ENCODE data around the gene TIMM13.
"Not testable (repeated sequence)": the region's sequence is repeated elsewhere in the genome, so short reads cannot be mapped to it uniquely, and the experiment has no call there.

Gene TIMM13

GRCh38 chr19:2413159-2413558, 14.2 kb downstream of the TIMM13 start:
- no peak for DNase-seq

DNA sequence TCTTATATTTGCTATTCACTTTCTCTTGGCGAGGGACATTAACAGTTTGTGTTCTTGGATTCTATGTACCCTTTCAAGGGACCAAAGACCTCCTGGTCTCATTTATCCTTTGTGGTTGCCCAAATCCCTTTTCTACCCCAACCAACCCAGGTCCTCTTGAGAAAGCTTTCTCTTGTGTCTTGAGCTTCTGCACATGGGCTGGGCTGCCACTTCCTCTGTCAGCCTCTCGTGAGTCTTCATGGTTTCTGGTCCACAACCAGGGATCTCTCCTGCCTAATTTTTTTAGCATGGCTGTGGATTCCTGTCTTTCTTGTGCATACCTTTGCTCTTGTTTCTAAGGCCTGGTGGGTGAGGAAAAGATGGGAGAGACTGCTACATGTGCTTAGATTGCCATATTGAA, 14.9 kb downstream of the TIMM13 start:
- DNase-seq: no peak

GRCh38 chr19:2411709-2412108, 15.7 kb downstream of the TIMM13 start:
- DNase-seq: no peak

DNA sequence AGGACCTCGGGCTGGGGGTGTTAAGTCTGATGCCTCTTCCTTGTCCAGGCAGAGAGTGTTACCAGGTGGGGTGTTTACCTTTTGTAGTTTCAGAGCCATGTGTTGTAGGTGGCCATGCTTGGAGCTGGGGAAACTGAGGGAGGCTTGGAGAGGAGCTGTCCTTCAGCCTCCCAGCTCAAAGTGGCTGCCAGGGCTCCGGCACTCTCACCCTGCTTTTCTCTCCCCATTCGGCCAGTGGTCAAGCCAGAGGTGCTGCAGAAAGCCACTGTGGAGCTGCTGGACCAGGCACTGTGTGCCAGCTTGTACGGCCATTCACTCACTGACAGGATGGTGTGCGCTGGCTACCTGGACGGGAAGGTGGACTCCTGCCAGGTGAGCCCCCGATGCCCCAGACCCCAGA, 17.4 kb downstream of the TIMM13 start:
- DNase-seq: no peak

DNA sequence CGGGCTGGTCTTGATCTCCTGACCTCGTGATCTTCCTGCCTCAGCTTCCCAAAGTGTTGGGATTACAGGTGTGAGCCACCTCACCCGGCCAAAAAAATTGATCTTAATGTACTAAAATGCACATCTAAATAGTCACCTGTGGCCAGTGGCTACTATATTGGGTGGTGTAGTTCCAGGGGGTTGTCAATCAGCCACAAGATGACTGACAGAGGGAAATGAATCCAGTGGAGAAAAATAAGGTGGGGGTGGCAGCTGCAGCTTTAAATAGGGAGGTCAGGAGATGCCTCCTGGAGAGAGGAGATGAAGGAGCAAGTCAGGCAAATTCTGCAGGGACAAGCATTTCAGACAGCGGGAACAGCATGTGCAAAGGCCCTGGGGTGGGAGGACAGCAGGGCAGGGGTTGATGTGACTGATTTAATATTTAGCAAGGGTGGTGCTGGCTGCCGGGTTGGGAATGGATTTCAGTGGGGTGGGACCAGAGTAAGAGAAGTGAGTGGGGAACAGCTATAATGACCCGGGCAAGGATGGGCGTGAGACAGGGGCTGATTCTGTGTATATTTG, 18.0 kb downstream of the TIMM13 start:
- no peak for DNase-seq

DNA sequence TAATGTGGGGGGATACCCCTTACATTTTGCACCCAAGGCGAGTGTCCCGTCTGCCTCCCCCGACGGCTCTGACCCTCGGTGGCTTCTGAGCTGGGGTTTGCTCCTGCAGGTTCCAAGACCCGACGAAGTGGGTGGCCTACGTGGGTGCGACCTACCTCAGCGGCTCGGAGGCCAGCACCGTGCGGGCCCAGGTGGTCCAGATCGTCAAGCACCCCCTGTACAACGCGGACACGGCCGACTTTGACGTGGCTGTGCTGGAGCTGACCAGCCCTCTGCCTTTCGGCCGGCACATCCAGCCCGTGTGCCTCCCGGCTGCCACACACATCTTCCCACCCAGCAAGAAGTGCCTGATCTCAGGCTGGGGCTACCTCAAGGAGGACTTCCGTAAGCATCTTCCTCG, 19.1 kb downstream of the TIMM13 start:
- DNase-seq: no peak

DNA sequence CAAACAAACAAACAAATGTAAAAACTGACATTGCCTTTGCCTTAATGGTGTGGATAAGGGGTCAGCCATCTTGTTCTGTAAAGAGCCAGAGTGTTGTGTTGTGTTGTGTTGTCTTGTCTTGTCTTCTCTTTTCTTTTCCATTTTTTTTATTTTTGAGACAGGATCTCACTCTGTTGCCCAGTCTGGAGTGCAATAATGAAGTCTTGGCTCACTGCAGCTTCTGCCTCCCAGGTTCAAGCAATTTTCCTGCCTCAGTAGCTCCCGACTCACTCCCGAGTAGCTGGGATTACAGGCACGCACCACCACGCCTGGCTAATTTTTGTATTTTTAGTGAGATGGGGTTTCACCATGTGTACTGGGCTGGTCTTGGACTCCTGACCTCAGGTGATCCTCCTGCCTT, 27.8 kb downstream of the TIMM13 start:
- DNase-seq: no peak

- no peak for DNase-seq
Observed at GRCh38 chr19:2398735-2399305, 28.6 kb downstream of the TIMM13 start.

DNA sequence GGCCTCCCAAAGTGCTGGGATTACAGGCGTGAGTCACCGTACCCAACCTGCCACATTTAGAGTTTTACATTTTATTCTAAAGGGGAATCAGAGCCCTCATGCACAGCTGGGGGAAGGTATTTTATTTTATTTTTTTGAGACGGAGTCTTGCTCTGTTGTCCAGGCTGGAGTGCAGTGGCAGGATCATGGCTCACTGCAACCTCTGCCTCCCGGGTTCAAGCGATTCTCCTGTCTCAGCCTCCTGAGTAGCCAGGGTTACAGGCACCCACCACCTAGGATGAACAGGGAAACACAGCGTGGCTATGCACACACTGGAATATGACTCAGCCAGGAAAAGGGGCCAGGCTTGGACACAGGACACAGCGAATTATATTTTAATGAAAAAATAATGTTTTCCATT, 30.2 kb downstream of the TIMM13 start:
- not testable (repeated sequence) for DNase-seq

DNA sequence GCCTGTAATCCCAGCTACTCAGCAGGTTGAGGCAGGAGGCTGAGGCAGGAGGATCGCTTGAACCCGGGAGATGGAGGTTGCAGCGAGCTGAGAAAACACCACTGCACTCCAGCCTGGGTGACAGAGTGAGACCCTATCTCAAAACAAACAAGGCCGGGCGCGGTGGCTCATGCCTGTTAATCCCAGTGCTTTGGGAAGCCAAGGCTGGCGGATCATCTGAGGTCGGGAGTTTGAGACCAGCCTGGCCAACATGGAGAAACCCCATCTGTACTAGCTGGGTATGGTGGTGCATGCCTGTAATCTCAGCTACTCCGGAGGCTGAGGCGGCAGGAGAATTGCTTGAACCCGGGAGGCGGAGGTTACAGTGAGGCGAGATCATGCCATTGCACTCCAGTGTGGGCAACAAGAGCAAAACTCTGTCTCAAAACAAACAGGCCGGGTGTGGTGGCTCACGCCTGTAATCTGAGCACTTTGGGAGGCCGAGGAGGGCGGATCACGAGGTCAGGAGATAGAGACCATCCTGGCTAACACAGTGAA, 32.0 kb downstream of the TIMM13 start:
- DNase-seq: not testable (repeated sequence)

DNA sequence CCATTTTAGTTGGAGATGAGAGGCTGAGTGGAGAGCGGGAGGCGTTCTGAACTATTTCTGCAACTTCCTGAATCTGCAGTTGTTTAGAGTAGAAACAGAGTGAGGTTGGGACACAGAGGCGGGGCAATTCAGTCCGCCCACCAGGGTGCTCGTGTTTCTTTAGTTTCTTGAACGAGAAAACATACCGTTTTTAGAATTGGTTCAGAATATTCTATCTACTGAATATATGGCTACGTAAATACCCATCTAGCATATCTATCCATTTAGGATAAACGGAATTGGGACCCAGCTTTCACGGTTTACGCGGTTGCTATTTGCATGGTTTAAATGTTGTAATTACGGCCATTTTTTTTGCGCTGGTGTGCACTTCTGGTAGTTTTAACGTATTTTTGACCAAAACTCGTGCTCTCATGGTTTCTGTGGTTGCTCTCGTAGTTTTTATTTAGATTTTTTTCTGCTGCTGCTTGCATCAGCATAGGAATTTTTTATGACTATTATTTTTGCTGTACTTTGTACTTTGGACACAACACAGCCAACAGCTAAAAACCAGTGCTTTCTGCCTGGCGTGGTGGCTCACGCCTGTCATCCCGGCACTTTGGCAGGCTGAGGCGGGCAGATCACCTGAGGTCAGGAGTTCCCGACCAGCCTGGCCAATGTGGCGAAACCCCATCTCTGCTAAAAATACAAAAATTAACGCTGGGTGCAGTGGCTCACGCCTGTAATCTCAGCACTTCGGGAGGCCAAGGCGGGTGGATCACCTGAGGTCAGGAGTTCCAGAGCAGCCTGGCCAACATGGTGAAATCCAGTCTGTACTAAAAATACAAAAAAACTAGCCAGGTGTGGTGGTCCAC, 32.7 kb downstream of the TIMM13 start:
- no peak for DNase-seq

DNA sequence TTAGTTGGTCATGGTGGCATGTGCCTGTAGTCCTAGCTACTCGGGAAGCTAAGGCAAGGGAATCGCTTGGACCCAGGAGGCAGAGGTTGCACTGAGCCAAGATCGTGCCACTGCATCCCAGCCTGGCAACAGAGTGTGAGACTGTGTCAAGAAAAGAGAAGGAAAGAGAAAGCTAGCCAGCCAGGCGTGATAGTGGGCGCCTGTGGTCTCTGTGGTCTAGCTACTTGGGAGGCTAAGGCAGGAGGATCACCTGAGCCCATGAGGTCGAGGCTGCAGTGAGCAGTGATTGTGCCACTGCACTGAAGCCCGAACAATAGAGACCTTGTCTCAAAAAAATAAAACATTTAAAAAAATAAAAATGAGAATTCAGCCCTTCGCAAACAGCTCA, 33.3 kb downstream of the TIMM13 start:
- DNase-seq: no peak

DNA sequence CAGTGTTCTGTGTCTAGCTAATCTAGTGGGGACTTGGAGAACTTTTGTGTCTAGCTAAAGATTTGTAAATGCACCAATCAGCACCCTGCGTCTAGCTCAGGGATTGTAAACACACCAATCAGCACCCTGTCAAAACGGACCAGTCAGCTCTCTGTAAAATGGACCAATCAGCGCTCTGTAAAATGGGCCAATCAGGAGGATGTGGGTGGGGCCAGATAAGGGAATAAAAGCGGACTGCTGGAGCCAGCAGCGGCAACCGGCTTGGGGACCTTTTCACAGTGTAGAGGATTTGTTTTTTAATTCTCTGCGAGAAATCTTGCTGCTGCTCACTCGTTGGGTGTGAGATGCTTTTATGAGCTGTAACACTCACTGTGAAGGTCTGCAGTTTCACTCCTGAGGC, 34.5 kb downstream of the TIMM13 start:
- DNase-seq: not testable (repeated sequence)

GRCh38 chr19:2392366-2392765, 35.0 kb downstream of the TIMM13 start:
- DNase-seq: no peak

DNA sequence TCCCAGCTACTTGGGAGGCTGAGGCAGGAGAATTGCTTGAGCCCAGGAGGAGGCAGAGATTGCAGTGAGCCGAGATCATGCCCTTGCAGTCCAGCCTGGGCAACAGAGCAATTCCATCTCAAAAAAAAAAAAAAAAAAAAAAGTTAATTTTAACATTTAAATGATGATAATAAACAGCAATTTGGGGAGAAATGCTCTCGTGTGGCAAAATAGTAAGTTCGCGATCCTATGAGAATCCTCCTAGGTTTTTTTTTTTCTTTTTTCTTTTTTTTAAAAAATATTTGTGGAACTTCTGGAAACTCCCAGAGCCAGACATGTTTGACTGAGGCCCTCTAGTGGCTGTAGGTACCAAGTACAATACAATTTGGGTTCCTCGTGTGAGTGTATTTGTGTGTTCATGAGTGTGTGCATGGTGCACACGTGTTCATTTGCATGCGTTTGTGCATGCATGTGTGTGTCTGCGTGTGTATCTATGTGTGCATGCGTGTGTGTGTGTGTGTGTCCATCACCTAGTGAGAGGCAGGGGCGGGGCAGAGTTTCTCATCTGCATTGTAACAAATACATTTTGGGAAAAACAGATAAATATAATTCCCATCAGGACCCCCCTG, 36.2 kb downstream of the TIMM13 start:
- no peak for DNase-seq

DNA sequence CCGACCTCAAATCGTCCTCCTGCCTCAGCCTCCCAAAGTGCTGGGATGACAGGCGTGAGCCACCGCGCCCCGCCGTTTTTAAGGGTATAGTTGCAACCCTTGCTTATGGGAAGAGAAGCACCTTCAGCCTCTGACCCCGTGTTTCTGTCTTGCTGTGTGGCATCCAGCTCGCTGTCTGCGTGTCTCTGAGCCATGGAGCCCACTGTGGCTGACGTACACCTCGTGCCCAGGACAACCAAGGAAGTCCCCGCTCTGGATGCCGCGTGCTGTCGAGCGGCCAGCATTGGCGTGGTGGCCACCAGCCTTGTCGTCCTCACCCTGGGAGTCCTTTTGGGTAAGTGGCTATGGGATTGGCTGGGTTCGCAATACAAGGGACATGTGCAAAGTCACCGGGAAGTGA, 37.8 kb downstream of the TIMM13 start:
- no peak for DNase-seq

DNA sequence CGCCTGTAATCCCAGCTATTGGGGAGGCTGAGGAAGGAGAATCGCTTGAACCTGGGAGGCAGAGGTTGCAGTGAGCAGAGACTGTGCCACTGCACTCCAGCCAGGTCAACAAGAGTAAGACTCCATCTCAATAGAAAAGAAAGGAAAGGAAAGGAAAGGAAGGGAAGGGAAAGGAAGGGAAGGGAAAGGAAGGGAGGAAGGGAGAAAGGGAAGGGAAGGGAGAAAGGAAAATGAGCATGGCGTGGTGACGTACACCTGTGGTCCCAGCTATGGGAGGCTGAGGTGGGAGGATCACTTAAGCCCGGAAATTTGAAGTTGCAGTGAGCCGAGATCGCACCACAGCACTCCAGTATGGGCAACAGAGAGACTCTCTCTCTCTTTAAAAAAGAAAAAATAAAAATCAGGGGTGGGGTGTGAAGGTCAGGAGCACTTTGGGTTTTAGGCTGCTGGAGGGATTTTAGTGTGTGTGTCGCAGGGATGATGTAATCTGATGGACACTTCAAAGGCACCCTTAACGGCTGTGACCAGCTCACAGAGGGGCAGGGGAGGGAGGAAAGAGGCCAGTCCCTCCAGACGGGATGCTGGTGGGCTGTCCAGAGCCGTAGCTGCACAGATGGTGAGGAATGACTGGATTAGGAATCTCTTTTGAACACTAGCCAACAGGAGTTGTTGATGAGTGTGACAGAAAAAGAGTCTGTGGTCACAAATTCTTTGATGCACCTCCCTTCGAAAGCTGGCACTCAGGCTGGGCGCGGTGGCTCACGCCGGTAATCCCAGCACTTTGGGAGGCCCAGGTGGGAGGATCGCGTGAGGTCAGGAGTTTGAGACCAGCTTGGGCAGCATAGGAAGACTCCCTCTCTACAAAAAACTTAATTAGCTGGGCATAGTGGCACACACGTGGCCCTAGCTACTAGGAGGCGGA, 39.8 kb downstream of the TIMM13 start:
- no peak for DNase-seq

- DNase-seq: no peak
Observed at GRCh38 chr19:2385053-2385721, 42.2 kb downstream of the TIMM13 start.

GRCh38 chr19:2382530-2383222, 44.7 kb downstream of the TIMM13 start:
- DNase-seq: no peak

DNA sequence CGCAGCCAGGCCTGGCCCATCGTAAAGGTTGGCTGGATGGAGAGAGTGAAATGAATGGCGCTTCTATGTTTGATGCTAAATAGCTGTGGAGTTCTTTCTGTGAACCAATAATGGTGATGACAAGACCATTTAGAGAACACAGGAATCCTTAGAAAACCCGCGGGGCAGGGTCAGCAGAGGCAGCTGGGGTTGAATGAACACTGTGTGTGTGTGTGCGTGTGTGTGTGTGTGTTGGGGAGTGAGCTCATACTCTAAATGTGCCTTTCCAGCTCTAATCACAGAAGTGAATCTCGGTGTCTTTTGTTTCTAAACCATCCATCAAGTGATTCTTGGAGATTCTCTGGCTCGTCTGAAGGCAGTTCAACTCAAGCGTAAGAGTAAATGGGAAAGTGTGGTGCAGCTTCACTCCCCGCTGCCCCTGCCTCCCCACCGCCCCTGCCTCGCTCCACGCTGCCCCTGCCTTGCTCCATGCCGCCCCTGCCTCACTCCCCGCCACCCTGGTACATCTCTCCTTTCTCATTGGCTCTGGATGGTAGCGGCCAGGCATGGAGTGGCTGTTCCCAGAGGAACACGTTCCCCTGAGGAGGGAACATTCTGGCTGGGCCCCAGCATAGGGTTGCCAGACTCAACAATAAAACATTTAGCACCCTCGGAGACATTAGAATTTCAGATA, 46.1 kb downstream of the TIMM13 start:
- DNase-seq: no peak

DNA sequence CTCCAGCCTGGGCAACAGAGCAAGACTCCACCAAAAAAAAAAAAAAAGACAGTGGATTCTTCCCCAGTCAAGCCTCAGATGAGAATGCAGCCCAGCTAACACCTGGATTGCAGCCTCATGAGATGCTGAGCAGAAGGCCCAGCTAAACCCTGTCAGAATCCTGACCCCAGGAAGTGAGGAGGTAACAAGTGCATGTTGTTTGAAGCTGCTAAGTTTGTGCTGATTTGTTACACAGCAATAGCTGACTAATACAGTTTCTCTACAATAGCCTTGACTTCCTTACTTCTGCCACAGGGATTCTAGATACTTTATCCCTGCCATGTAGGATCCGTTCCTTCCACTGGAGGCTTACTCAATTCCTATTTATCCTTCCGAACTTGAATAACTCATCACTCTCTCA, 46.8 kb downstream of the TIMM13 start:
- DNase-seq: no peak
